Endodermal cell (in vitro differentiated cells): ENCODE measurements around the gene VPS35. TPM values are rescaled to one million over a fixed set of nuclear protein-coding genes. Genes with fewer than 3 reads are reported as not detected.
"Not testable (repeated sequence)": the region's sequence is repeated elsewhere in the genome, so short reads cannot be mapped to it uniquely, and the experiment has no call there.

Experiments
- DNase-seq: peaks from one replicate; pipeline ENCODE4 v3.0.0-alpha.2; 2017
- H3K27ac ChIP-seq: 2 replicates; pipeline ENCODE4 v1.5.1; 2013; ENCODE audit warnings: mild to moderate bottlenecking, low read depth, low read length, moderate library complexity
- H3K27me3 ChIP-seq: 2 replicates; pipeline ENCODE4 v1.6.1; 2013; ENCODE audit warnings: mild to moderate bottlenecking, low read length, moderate library complexity; ENCODE audit not compliant: insufficient read depth, control insufficient read depth, poor library complexity, severe bottlenecking
- H3K36me3 ChIP-seq: 2 replicates; pipeline ENCODE4 v1.7.0; 2013; ENCODE audit warnings: mild to moderate bottlenecking, low read length, moderate library complexity; ENCODE audit not compliant: control insufficient read depth, insufficient read depth
- H3K4me1 ChIP-seq: one replicate; pipeline ENCODE4 v1.7.0; 2013; ENCODE audit warnings: low read length; ENCODE audit not compliant: control insufficient read depth, insufficient read depth
- H3K4me3 ChIP-seq: 2 replicates; pipeline ENCODE4 v1.5.1; 2013; ENCODE audit warnings: mild to moderate bottlenecking, low read length, moderate library complexity
- H3K9ac ChIP-seq: 2 replicates; pipeline ENCODE4 v1.6.1; 2013; ENCODE audit warnings: mild to moderate bottlenecking, low read length, moderate library complexity; ENCODE audit not compliant: poor library complexity, severe bottlenecking; ENCODE audit errors: extremely low read depth
- H3K9me3 ChIP-seq: 2 replicates; pipeline ENCODE4 v1.6.1; 2013; ENCODE audit warnings: mild to moderate bottlenecking, low read length, moderate library complexity; ENCODE audit not compliant: control insufficient read depth
- H3K27ac Mint-ChIP-seq: 2 replicates; pipeline ENCODE4 v1.8.0; 2020; ENCODE audit warnings: mixed read lengths
- H3K27me3 Mint-ChIP-seq: 2 replicates; pipeline ENCODE4 v1.8.0; 2021; ENCODE audit warnings: mild to moderate bottlenecking, mixed read lengths; ENCODE audit not compliant: insufficient read depth
- H3K36me3 Mint-ChIP-seq: 2 replicates; pipeline ENCODE4 v1.8.0; 2020; ENCODE audit warnings: low read depth, mixed read lengths
- H3K4me1 Mint-ChIP-seq: 2 replicates; pipeline ENCODE4 v1.8.0; 2020; ENCODE audit warnings: mixed read lengths
- H3K4me3 Mint-ChIP-seq: 2 replicates; pipeline ENCODE4 v1.8.0; 2020; ENCODE audit warnings: mild to moderate bottlenecking, moderate library complexity, mixed read lengths
- H3K9me3 Mint-ChIP-seq: 2 replicates; pipeline ENCODE4 v1.8.0; 2020; ENCODE audit warnings: mild to moderate bottlenecking, mixed read lengths
- WGBS, 2 experiments: methylation state at CpG; one replicate each; pipeline versions ENCODE4 v1.1.5 to v1.1.7; 2013; ENCODE audit warnings: missing lambda C conversion rate in 2 of 2, mixed read lengths in 1 of 2; ENCODE audit not compliant: insufficient coverage in 1 of 2, insufficient read length in 1 of 2; 5-methylcytosine and 5-hydroxymethylcytosine counted together
- total RNA-seq, 2 donors: library from RNA; stranded (reverse); fragmentation: NEBNext Ultra II Directional in 1 of 2; extraction: Animal tissue kit (Norgen Biotek cat#: 25700) in 1 of 2; gene quantifications; 2 replicates in 1 of 2; 3 replicates in 1 of 2; pipeline ENCODE4 v1.2.1, GENCODE V29; 2021
- TF ChIP-seq, protein P1 (sequence below): fragments of 200-600 bp; sonication (generic); conservative IDR thresholded peaks from 2 replicates; pipeline ENCODE4 v1.5.0; 2021; ENCODE audit warnings: antibody characterized with exemption, mild to moderate bottlenecking

VPS35 gene
- total RNA-seq, 2 donors from 2014 or later: 95.7 to 119 TPM

DNA sequence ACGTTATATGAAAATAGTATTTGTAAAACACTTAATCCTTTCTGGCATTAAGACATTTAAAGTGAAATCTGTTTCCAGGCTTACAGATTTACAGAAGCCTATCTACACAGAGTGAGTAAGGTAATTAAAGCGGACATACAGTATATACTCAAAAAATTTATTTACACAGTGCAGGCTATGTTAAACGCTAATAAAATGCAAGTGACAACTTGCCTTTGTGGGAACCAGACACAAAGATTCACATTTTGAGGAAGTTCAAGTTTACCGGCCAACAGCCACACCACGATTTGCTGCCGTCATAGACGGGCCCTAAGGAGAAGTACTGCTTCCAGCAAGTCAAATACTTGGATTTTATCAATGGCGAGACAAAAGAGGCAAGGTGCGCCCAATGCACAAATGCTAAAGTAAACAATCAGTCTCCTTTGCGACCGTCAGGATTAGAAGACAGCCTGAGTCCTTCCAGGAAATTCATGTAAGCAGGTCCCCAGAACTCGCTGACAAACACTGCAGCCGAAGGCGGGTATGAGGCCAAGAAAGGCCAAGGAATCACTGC is 801 bp downstream of the VPS35 start:
- Mint-ChIP-seq H3K27ac (no peak overlapping the region), H3K4me3 (no peak overlapping the region), H3K36me3 (peaks cover 25% of the 10 kb centered on the region), H3K4me1 (peaks cover 33% of the 10 kb centered on the region), H3K9me3 (no peaks in the 10 kb centered on the region), H3K27me3 (no peaks in the 10 kb centered on the region)
- 3 to 10% methylated on average over 12 to 14 of the region's 14 CpGs for WGBS, 2 experiments
- Histone ChIP-seq H3K27ac (peak overlapping the region; percentile 96), H3K9me3 (no peaks in the 10 kb centered on the region), H3K27me3 (no peaks in the 10 kb centered on the region), H3K4me3 (peak overlapping the region; percentile 99), H3K4me1 (peaks cover 8% of the 10 kb centered on the region), H3K9ac (peak overlapping the region; percentile 89), H3K36me3 (peaks cover 26% of the 10 kb centered on the region)
- TF ChIP-seq, protein P1, sequence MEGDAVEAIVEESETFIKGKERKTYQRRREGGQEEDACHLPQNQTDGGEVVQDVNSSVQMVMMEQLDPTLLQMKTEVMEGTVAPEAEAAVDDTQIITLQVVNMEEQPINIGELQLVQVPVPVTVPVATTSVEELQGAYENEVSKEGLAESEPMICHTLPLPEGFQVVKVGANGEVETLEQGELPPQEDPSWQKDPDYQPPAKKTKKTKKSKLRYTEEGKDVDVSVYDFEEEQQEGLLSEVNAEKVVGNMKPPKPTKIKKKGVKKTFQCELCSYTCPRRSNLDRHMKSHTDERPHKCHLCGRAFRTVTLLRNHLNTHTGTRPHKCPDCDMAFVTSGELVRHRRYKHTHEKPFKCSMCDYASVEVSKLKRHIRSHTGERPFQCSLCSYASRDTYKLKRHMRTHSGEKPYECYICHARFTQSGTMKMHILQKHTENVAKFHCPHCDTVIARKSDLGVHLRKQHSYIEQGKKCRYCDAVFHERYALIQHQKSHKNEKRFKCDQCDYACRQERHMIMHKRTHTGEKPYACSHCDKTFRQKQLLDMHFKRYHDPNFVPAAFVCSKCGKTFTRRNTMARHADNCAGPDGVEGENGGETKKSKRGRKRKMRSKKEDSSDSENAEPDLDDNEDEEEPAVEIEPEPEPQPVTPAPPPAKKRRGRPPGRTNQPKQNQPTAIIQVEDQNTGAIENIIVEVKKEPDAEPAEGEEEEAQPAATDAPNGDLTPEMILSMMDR: no peak
- DNase-seq: no peak

DNA sequence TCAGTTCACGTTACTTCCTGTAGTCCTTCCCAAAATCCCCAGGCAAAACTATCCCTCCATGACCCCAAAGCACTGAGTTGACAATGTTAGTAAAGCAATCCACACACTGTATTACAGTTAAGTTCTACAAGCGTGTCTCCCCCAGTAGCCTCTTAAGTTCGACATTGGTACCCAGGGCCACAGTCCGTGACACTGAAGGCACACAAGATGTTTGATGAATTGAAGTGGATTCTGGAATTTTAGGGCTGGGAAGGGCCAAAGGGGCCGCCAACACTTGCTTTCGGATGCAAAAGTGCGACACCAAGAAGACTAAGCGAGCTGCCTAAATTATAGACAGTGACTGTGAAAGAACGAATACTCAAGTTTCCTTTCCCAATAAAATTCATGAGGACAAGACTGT is 1.5 kb downstream of the VPS35 start:
- 80 to 86% methylated on average over 8 to 9 of the region's 9 CpGs for WGBS, 2 experiments
- Histone ChIP-seq H3K9me3 (no peaks in the 10 kb centered on the region), H3K27me3 (no peaks in the 10 kb centered on the region), H3K4me3 (peak overlapping the region; percentile 99), H3K9ac (peak overlapping the region; percentile 89), H3K36me3 (peaks cover 23% of the 10 kb centered on the region), H3K4me1 (peaks cover 5% of the 10 kb centered on the region), H3K27ac (no peak overlapping the region)
- Mint-ChIP-seq H3K27me3 (no peaks in the 10 kb centered on the region), H3K9me3 (no peaks in the 10 kb centered on the region), H3K27ac (peak overlapping the region; percentile 1), H3K4me3 (no peak overlapping the region), H3K36me3 (peaks cover 20% of the 10 kb centered on the region), H3K4me1 (peaks cover 31% of the 10 kb centered on the region)
- no peak for DNase-seq
- TF ChIP-seq, protein P1: peak; percentile 36

DNA sequence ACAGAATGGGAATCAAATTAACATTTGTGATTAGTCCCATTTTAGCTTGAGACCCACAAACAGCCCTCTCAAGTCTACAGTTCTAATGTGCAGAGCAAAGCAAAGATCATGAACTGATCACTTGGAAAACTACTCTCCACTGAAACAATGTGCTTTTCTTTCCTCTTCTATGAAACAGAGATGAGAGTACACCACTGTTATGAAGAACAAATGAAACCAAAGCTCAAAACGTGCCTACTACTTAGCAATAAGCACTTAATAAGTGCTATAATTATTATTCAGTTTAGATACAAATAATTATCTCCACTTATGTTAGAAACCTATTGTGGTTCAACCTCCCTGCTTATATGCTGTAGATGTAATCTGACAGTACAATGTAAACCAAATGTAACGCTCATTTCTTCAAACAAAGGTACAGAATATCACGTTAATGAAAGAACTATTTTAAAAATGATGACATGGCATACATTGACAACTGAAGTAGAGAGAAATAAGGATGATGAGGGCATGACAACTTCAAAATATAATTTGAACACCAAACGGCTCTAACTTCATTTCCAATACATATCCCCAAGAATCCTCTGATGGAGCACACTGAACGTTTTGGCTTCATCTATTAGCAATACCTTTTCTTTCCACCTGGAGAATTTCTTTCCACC is 2.0 kb downstream of the VPS35 start:
- no peak overlapping the region for H3K27ac ChIP-seq
- TF ChIP-seq, protein P1: no peak
- no peaks in the 10 kb centered on the region for H3K9me3 Mint-ChIP-seq
- DNase-seq: no peak
- peak overlapping the region; percentile 99 for H3K4me3 ChIP-seq
- H3K4me1 ChIP-seq: peaks cover 5% of the 10 kb centered on the region
- no peaks in the 10 kb centered on the region for H3K27me3 ChIP-seq
- peaks cover 14% of the 10 kb centered on the region for H3K36me3 Mint-ChIP-seq
- no peaks in the 10 kb centered on the region for H3K27me3 Mint-ChIP-seq
- H3K4me3 Mint-ChIP-seq: no peak overlapping the region
- peaks cover 23% of the 10 kb centered on the region for H3K36me3 ChIP-seq
- H3K4me1 Mint-ChIP-seq: peaks cover 35% of the 10 kb centered on the region
- H3K9me3 ChIP-seq: no peaks in the 10 kb centered on the region
- WGBS, 2 experiments: 50 to 63% methylated on average over 1 to 5 of the region's 5 CpGs
- no peak overlapping the region for H3K9ac ChIP-seq
- H3K27ac Mint-ChIP-seq: no peak overlapping the region

DNA sequence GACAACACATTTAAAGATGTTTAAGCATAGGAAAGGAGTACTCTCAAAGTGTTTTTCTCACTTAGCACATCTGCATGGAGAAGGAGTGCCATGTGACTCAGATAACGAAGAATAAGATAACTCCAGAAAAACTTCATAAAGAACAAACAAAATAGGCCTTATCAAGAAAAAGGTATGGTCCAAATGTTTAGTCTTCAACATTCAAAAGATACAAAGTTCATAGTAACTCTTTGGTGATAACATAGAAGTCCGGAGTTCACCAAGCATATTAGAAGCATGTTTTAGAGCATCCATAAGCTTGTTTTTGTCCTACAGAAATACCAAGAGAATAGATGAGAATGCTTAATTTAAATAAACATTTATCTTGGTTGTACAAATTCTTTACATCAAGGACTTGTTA is 7.1 kb downstream of the VPS35 start:
- not testable (repeated sequence) for H3K9me3 Mint-ChIP-seq, H3K9me3 ChIP-seq, H3K27ac Mint-ChIP-seq, H3K4me3 ChIP-seq, DNase-seq, H3K27me3 Mint-ChIP-seq, H3K9ac ChIP-seq, H3K4me1 ChIP-seq, H3K27me3 ChIP-seq, H3K27ac ChIP-seq, H3K4me3 Mint-ChIP-seq
- peaks cover 57% of the 10 kb centered on the region for H3K36me3 ChIP-seq
- WGBS, 2 experiments: 83% methylated on average over 2 of the region's 2 CpGs; no CpG with 5 or more reads in 1 of the 2 experiments
- H3K36me3 Mint-ChIP-seq: peaks cover 33% of the 10 kb centered on the region
- peaks cover 23% of the 10 kb centered on the region for H3K4me1 Mint-ChIP-seq

DNA sequence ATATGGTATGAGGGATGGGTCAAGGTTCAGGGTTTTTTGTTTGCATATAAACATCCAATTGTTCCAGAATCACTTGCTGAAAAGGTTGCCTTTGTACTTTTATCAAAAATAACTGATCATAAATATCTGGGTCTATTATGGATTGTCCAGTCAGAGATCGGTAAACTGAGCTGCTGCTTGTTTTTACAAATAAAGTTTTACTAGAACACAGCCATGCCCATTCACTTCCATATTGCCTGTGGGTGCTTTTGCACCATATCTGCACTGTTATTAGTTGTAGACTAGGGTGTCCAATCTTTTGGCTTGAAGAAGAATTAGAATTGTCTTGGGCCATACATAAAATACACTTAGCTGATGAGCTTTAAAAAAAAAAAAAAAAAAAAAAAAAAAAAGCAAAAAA is 11.0 kb downstream of the VPS35 start:
- H3K27ac ChIP-seq, H3K27ac Mint-ChIP-seq, H3K27me3 Mint-ChIP-seq, H3K4me3 ChIP-seq, H3K27me3 ChIP-seq, H3K9ac ChIP-seq, H3K4me1 ChIP-seq, H3K9me3 Mint-ChIP-seq, H3K4me1 Mint-ChIP-seq, H3K4me3 Mint-ChIP-seq, H3K9me3 ChIP-seq, DNase-seq: not testable (repeated sequence)
- 60% methylated on average over 1 of the region's 1 CpG; no CpG with 5 or more reads in 1 of the 2 experiments for WGBS, 2 experiments
- peaks cover 59% of the 10 kb centered on the region for H3K36me3 Mint-ChIP-seq
- peaks cover 86% of the 10 kb centered on the region for H3K36me3 ChIP-seq
